ENCODE data around the gene ATXN10.

- TF ChIP-seq, protein P1, sequence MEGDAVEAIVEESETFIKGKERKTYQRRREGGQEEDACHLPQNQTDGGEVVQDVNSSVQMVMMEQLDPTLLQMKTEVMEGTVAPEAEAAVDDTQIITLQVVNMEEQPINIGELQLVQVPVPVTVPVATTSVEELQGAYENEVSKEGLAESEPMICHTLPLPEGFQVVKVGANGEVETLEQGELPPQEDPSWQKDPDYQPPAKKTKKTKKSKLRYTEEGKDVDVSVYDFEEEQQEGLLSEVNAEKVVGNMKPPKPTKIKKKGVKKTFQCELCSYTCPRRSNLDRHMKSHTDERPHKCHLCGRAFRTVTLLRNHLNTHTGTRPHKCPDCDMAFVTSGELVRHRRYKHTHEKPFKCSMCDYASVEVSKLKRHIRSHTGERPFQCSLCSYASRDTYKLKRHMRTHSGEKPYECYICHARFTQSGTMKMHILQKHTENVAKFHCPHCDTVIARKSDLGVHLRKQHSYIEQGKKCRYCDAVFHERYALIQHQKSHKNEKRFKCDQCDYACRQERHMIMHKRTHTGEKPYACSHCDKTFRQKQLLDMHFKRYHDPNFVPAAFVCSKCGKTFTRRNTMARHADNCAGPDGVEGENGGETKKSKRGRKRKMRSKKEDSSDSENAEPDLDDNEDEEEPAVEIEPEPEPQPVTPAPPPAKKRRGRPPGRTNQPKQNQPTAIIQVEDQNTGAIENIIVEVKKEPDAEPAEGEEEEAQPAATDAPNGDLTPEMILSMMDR (IDR thresholded peaks at IDR 0.05): no peak
- TF ChIP-seq POLR2A (IDR thresholded peaks at IDR 0.05): no peak
Observed at GRCh38 chr22:45842291-45842991, 170.8 kb downstream of the ATXN10 start.
